HEK293 (cell line): ENCODE data around the gene HLA-DMB.

ENCODE experiments used
- KLF9 ChIP-seq: fragments of 450-650 bp; formaldehyde crosslinking; IDR thresholded peaks from 2 replicates; pipeline ENCODE4 v1.5.1; 2016; ENCODE audit warnings: missing biosample characterization, missing genetic modification characterization, low read depth
- SP7 ChIP-seq: fragments of 450-650 bp; formaldehyde crosslinking; IDR thresholded peaks from 2 replicates; pipeline ENCODE4 v1.5.1; 2016; ENCODE audit warnings: missing biosample characterization, missing genetic modification characterization
- ZIC2 ChIP-seq: fragments of 450-650 bp; formaldehyde crosslinking; IDR thresholded peaks from 2 replicates; pipeline ENCODE4 v1.5.1; 2016; ENCODE audit warnings: missing biosample characterization, missing genetic modification characterization
- ZNF121 ChIP-seq: fragments of 450-650 bp; formaldehyde crosslinking; IDR thresholded peaks from 2 replicates; pipeline ENCODE4 v1.5.1; 2016; ENCODE audit warnings: missing biosample characterization, missing genetic modification characterization
- ZNF132 ChIP-seq: fragments of 450-650 bp; formaldehyde crosslinking; IDR thresholded peaks from 2 replicates; pipeline ENCODE4 v1.5.1; 2017; ENCODE audit warnings: missing biosample characterization, missing genetic modification characterization, borderline replicate concordance
- ZNF140 ChIP-seq: fragments of 450-650 bp; formaldehyde crosslinking; IDR thresholded peaks from 2 replicates; pipeline ENCODE4 v1.5.1; 2016; ENCODE audit warnings: missing biosample characterization, missing genetic modification characterization
- ZNF157 ChIP-seq: fragments of 450-650 bp; formaldehyde crosslinking; IDR thresholded peaks from 2 replicates; pipeline ENCODE4 v1.5.1; 2016; ENCODE audit warnings: missing biosample characterization, missing genetic modification characterization
- ZNF211 ChIP-seq: fragments of 450-650 bp; formaldehyde crosslinking; IDR thresholded peaks from 2 replicates; pipeline ENCODE4 v1.5.1; 2016; ENCODE audit warnings: low read depth, missing biosample characterization, missing genetic modification characterization
- ZNF221 ChIP-seq: fragments of 450-650 bp; formaldehyde crosslinking; IDR thresholded peaks from 2 replicates; pipeline ENCODE4 v1.5.1; 2017; ENCODE audit warnings: missing biosample characterization, missing genetic modification characterization, borderline replicate concordance
- ZNF223 ChIP-seq: fragments of 450-650 bp; formaldehyde crosslinking; IDR thresholded peaks from 2 replicates; pipeline ENCODE4 v1.5.1; 2016; ENCODE audit warnings: missing biosample characterization, missing genetic modification characterization
- ZNF302 ChIP-seq: fragments of 450-650 bp; formaldehyde crosslinking; IDR thresholded peaks from 2 replicates; pipeline ENCODE4 v1.5.1; 2016; ENCODE audit warnings: missing biosample characterization, missing genetic modification characterization, low read depth
- ZNF391 ChIP-seq: fragments of 450-650 bp; formaldehyde crosslinking; IDR thresholded peaks from 2 replicates; pipeline ENCODE4 v1.5.1; 2016; ENCODE audit warnings: low read depth, missing biosample characterization, missing genetic modification characterization, borderline replicate concordance
- ZNF394 ChIP-seq: fragments of 450-650 bp; formaldehyde crosslinking; IDR thresholded peaks from 2 replicates; pipeline ENCODE4 v1.5.1; 2016; ENCODE audit warnings: missing biosample characterization, missing genetic modification characterization, mild to moderate bottlenecking, moderate library complexity, borderline replicate concordance
- ZNF426 ChIP-seq: fragments of 450-650 bp; formaldehyde crosslinking; IDR thresholded peaks from 2 replicates; pipeline ENCODE4 v1.5.1; 2017; ENCODE audit warnings: missing biosample characterization, missing genetic modification characterization, mild to moderate bottlenecking, inconsistent platforms, moderate library complexity
- ZNF473 ChIP-seq: fragments of 450-650 bp; formaldehyde crosslinking; IDR thresholded peaks from 2 replicates; pipeline ENCODE4 v1.5.1; 2017; ENCODE audit warnings: missing biosample characterization, missing genetic modification characterization
- ZNF48 ChIP-seq: fragments of 450-650 bp; formaldehyde crosslinking; IDR thresholded peaks from 2 replicates; pipeline ENCODE4 v1.5.1; 2016; ENCODE audit warnings: missing biosample characterization, missing genetic modification characterization
- ZNF501 ChIP-seq: fragments of 450-650 bp; formaldehyde crosslinking; IDR thresholded peaks from 2 replicates; pipeline ENCODE4 v1.5.1; 2016; ENCODE audit warnings: missing biosample characterization, missing genetic modification characterization
- ZNF654 ChIP-seq: fragments of 450-650 bp; formaldehyde crosslinking; IDR thresholded peaks from 2 replicates; pipeline ENCODE4 v1.5.1; 2016; ENCODE audit warnings: low read depth, missing biosample characterization, missing genetic modification characterization
- ZNF658 ChIP-seq: fragments of 450-650 bp; formaldehyde crosslinking; IDR thresholded peaks from 2 replicates; pipeline ENCODE4; 2016; ENCODE audit warnings: missing biosample characterization, missing genetic modification characterization
- ZNF843 ChIP-seq: fragments of 450-650 bp; formaldehyde crosslinking; IDR thresholded peaks from 2 replicates; pipeline ENCODE4 v1.5.1; 2016; ENCODE audit warnings: missing biosample characterization, missing genetic modification characterization
- ZSCAN16 ChIP-seq: fragments of 450-650 bp; formaldehyde crosslinking; IDR thresholded peaks from 2 replicates; pipeline ENCODE4 v1.5.1; 2016; ENCODE audit warnings: missing biosample characterization, missing genetic modification characterization
- TF ChIP-seq, protein P1 (sequence below): IDR thresholded peaks from 2 replicates; pipeline ENCODE4 v1.6.1; 2011; ENCODE audit warnings: mild to moderate bottlenecking, low read depth, low read length, borderline replicate concordance
- TF ChIP-seq, protein P2 (sequence below): fragments of 450-650 bp; formaldehyde crosslinking; IDR thresholded peaks from 2 replicates; pipeline ENCODE4 v1.5.1; 2017; ENCODE audit warnings: missing biosample characterization, mild to moderate bottlenecking, missing genetic modification characterization, moderate library complexity
- TF ChIP-seq, protein P3 (sequence below): fragments of 450-650 bp; formaldehyde crosslinking; IDR thresholded peaks from 2 replicates; pipeline ENCODE4 v1.5.1; 2016; ENCODE audit warnings: missing biosample characterization, missing genetic modification characterization
- TF ChIP-seq, protein P4 (sequence below): fragments of 450-650 bp; formaldehyde crosslinking; IDR thresholded peaks from 2 replicates; pipeline ENCODE4 v1.5.1; 2016; ENCODE audit warnings: missing biosample characterization, missing genetic modification characterization
- TF ChIP-seq, protein P5 (sequence below): sonication (generic); formaldehyde crosslinking; IDR thresholded peaks from 2 replicates; pipeline ENCODE4 v1.8.1; 2022; ENCODE audit warnings: mild to moderate bottlenecking, moderate library complexity, missing genetic modification reagents
- TF ChIP-seq, protein P6 (sequence below): fragments of 450-650 bp; formaldehyde crosslinking; IDR thresholded peaks from 2 replicates; pipeline ENCODE4 v1.5.1; 2016; ENCODE audit warnings: missing biosample characterization, missing genetic modification characterization
- TF ChIP-seq, protein P7 (sequence below): fragments of 450-650 bp; formaldehyde crosslinking; IDR thresholded peaks from 2 replicates; pipeline ENCODE4 v1.5.1; 2016; ENCODE audit warnings: missing biosample characterization, missing genetic modification characterization

Gene HLA-DMB

DNA sequence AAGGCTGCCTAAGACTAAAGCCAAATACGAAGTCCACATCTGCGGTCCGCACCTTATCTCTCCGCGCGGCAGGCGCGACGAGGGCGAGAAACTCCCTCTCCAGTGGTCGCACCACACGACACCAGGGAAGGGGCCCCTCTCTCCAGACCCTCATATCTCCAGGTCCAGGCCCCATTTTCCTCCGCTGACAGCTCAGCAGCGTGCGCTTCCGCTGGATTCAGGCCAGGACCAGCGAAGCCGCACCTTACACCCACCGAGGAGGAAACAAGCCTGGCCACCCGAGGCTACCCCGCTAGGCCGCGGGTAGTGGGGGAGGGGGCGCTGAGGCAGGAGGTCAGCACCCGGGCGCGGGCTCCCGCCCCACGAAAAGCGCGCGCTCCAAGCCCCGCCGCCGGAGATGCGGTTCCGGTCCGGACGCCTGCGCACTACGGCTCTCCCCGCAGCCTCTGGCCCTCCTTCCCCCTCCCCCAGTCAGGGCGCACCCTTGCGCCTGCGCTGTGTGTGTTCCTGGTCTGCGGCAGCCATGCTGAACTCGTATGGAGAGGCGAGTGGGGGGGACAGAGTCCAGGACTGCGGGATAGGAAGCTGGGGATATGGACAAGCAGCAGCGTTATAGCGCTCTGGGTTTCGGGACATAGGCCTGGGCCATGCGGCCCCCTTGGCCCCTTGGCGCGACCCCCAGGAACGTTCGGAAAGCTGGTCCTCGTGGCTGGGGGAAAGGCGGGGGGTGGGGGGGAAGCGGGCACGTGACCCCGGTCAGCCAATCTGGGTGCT lies 27.5 kb upstream of the HLA-DMB start, which contains the start of gene BRD2 (continued):
- TF ChIP-seq ZNF843 = peak; percentile 74
- TF ChIP-seq, protein P1, sequence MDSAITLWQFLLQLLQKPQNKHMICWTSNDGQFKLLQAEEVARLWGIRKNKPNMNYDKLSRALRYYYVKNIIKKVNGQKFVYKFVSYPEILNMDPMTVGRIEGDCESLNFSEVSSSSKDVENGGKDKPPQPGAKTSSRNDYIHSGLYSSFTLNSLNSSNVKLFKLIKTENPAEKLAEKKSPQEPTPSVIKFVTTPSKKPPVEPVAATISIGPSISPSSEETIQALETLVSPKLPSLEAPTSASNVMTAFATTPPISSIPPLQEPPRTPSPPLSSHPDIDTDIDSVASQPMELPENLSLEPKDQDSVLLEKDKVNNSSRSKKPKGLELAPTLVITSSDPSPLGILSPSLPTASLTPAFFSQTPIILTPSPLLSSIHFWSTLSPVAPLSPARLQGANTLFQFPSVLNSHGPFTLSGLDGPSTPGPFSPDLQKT = no peak
- TF ChIP-seq ZNF211 (tag by site-specific recombination) = no peak
- peak; percentile 47 for TF ChIP-seq KLF9 (tag by site-specific recombination)
- TF ChIP-seq ZNF221 = no peak
- peak; percentile 84 for TF ChIP-seq ZNF501
- no peak; the same call in 1 of the 2 replicates for TF ChIP-seq ZNF121
- no peak for TF ChIP-seq ZNF658 (tag by site-specific recombination)
- TF ChIP-seq, protein P2, sequence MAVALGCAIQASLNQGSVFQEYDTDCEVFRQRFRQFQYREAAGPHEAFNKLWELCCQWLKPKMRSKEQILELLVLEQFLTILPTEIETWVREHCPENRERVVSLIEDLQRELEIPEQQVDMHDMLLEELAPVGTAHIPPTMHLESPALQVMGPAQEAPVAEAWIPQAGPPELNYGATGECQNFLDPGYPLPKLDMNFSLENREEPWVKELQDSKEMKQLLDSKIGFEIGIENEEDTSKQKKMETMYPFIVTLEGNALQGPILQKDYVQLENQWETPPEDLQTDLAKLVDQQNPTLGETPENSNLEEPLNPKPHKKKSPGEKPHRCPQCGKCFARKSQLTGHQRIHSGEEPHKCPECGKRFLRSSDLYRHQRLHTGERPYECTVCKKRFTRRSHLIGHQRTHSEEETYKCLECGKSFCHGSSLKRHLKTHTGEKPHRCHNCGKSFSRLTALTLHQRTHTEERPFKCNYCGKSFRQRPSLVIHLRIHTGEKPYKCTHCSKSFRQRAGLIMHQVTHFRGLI (tag by site-specific recombination) = peak; percentile 80; the same call in 1 of the 2 replicates
- TF ChIP-seq, protein P3, sequence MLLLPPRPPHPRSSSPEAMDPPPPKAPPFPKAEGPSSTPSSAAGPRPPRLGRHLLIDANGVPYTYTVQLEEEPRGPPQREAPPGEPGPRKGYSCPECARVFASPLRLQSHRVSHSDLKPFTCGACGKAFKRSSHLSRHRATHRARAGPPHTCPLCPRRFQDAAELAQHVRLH (tag by site-specific recombination) = peak; percentile 73; the same call in 1 of the 2 replicates
- no peak for TF ChIP-seq ZNF426 (tag by site-specific recombination)
- peak; percentile 94 for TF ChIP-seq ZIC2 (tag by site-specific recombination)
- TF ChIP-seq, protein P4, sequence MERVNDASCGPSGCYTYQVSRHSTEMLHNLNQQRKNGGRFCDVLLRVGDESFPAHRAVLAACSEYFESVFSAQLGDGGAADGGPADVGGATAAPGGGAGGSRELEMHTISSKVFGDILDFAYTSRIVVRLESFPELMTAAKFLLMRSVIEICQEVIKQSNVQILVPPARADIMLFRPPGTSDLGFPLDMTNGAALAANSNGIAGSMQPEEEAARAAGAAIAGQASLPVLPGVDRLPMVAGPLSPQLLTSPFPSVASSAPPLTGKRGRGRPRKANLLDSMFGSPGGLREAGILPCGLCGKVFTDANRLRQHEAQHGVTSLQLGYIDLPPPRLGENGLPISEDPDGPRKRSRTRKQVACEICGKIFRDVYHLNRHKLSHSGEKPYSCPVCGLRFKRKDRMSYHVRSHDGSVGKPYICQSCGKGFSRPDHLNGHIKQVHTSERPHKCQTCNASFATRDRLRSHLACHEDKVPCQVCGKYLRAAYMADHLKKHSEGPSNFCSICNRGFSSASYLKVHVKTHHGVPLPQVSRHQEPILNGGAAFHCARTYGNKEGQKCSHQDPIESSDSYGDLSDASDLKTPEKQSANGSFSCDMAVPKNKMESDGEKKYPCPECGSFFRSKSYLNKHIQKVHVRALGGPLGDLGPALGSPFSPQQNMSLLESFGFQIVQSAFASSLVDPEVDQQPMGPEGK (tag by site-specific recombination) = peak; percentile 97
- TF ChIP-seq, protein P5, sequence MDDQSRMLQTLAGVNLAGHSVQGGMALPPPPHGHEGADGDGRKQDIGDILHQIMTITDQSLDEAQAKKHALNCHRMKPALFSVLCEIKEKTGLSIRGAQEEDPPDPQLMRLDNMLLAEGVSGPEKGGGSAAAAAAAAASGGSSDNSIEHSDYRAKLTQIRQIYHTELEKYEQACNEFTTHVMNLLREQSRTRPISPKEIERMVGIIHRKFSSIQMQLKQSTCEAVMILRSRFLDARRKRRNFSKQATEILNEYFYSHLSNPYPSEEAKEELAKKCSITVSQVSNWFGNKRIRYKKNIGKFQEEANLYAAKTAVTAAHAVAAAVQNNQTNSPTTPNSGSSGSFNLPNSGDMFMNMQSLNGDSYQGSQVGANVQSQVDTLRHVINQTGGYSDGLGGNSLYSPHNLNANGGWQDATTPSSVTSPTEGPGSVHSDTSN (CRISPR knock-in tag) = no peak; the same call in 1 of the 2 replicates
- TF ChIP-seq, protein P6, sequence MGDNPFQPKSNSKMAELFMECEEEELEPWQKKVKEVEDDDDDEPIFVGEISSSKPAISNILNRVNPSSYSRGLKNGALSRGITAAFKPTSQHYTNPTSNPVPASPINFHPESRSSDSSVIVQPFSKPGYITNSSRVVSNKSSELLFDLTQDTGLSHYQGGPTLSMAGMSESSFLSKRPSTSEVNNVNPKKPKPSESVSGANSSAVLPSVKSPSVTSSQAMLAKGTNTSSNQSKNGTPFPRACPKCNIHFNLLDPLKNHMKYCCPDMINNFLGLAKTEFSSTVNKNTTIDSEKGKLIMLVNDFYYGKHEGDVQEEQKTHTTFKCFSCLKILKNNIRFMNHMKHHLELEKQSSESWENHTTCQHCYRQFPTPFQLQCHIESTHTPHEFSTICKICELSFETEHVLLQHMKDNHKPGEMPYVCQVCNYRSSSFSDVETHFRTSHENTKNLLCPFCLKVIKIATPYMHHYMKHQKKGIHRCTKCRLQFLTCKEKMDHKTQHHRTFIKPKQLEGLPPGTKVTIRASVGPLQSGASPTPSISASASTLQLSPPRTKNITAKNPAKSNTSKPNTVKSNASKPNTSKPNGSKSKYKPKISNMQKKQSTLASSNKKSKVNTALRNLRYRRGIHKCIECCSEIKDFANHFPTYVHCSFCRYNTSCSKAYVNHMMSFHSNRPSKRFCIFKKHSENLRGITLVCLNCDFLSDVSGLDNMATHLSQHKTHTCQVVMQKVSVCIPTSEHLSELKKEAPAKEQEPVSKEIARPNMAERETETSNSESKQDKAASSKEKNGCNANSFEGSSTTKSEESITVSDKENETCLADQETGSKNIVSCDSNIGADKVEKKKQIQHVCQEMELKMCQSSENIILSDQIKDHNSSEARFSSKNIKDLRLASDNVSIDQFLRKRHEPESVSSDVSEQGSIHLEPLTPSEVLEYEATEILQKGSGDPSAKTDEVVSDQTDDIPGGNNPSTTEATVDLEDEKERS (tag by site-specific recombination) = no peak
- no peak for TF ChIP-seq ZNF140
- no peak for TF ChIP-seq ZNF223
- no peak for TF ChIP-seq ZNF132 (tag by site-specific recombination)
- TF ChIP-seq ZNF394 (tag by site-specific recombination) = peak; percentile 73
- no peak for TF ChIP-seq ZNF48 (tag by site-specific recombination)
- TF ChIP-seq ZSCAN16 (tag by site-specific recombination) = 0 out of 2 replicates have a peak, but pooled peaks have one; percentile 34
- TF ChIP-seq, protein P7, sequence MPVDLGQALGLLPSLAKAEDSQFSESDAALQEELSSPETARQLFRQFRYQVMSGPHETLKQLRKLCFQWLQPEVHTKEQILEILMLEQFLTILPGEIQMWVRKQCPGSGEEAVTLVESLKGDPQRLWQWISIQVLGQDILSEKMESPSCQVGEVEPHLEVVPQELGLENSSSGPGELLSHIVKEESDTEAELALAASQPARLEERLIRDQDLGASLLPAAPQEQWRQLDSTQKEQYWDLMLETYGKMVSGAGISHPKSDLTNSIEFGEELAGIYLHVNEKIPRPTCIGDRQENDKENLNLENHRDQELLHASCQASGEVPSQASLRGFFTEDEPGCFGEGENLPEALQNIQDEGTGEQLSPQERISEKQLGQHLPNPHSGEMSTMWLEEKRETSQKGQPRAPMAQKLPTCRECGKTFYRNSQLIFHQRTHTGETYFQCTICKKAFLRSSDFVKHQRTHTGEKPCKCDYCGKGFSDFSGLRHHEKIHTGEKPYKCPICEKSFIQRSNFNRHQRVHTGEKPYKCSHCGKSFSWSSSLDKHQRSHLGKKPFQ (tag by site-specific recombination) = no peak; the same call in 1 of the 2 replicates
- no peak for TF ChIP-seq ZNF473 (tag by site-specific recombination)
- no peak for TF ChIP-seq ZNF654
- no peak for TF ChIP-seq ZNF302
- TF ChIP-seq ZNF157 (tag by site-specific recombination) = no peak
- TF ChIP-seq ZNF391 (tag by site-specific recombination) = peak; percentile 58; the same call in 1 of the 2 replicates
- TF ChIP-seq SP7 = peak; percentile 85
